Endothelial cell of umbilical vein (primary cell): ENCODE measurements around the gene AMH. TPM values are rescaled to one million over a fixed set of nuclear protein-coding genes. Genes with fewer than 3 reads are reported as not detected.

ENCODE experiments used
- BruUV-seq: library from RNA; stranded (reverse); fragments of 400-500 nt; replicated peaks from 2 replicates; lab custom pipeline; 2021; lab: Mats Ljungman, UMichigan
- CTCF ChIA-PET: fragments of 300-600, 350-600 bp; sonication (Branson Sonifier 250); formaldehyde crosslinking; loops from one replicate; lab custom pipeline; 2021; ENCODE audit warnings: antibody characterized with exemption, inconsistent platforms; lab: Charles Lee
- POLR2A ChIA-PET: fragments of 300-600, 350-600 bp; sonication (Branson Sonifier 250); formaldehyde crosslinking; loops from one replicate; lab custom pipeline; 2021; ENCODE audit warnings: antibody characterized with exemption, inconsistent platforms; lab: Charles Lee
- DNase-seq: peaks from one replicate; pipeline ENCODE4 v3.0.0-alpha.2; 2011; ENCODE audit warnings: low read depth, low spot score
- FAIRE-seq: peaks from 2 replicates; lab custom pipeline; 2011; peaks lifted over from hg19 to GRCh38; lab: Jason Lieb, UNC
- H2AFZ ChIP-seq: 2 replicates; pipeline ENCODE4 v1.6.0; 2012; ENCODE audit warnings: low read depth, low read length, control low read depth, inconsistent platforms
- H3K27ac ChIP-seq: 2 replicates; pipeline ENCODE4 v1.5.1; 2011; ENCODE audit warnings: low read depth, mild to moderate bottlenecking, control low read depth, low read length, moderate library complexity; ENCODE audit not compliant: insufficient read depth
- H3K27me3 ChIP-seq, 2 experiments: 2 replicates each; pipeline versions ENCODE4 v1.6.0 to v1.6.1; 2011; ENCODE audit warnings: low read length in 2 of 2, mixed read lengths in 1 of 2; ENCODE audit not compliant: control insufficient read depth in 2 of 2, insufficient read depth in 2 of 2
- H3K36me3 ChIP-seq, 2 experiments: 2 replicates in 1 of 2; 3 replicates in 1 of 2; pipeline ENCODE4 v1.5.1; 2011; ENCODE audit warnings: low read length in 2 of 2, mild to moderate bottlenecking in 1 of 2, moderate library complexity in 1 of 2; ENCODE audit not compliant: control insufficient read depth in 2 of 2, insufficient read depth in 2 of 2; ENCODE audit errors: extremely low read depth in 1 of 2
- H3K4me1 ChIP-seq: 3 replicates; pipeline ENCODE4 v1.5.1; 2011; ENCODE audit warnings: mild to moderate bottlenecking, low read length; ENCODE audit not compliant: control insufficient read depth, insufficient read depth; ENCODE audit errors: extremely low read depth
- H3K4me2 ChIP-seq: 2 replicates; pipeline ENCODE4 v1.6.1; 2011; ENCODE audit warnings: low read length, control low read depth, mixed read lengths; ENCODE audit not compliant: insufficient read depth
- H3K4me3 ChIP-seq, 3 experiments: fragments of 200-600 bp in 1 of 3; sonication (generic), shearing (Covaris generic) in 1 of 3; replicated peaks in 1 of 3; 2 replicates each; pipeline ENCODE4 v1.5.1; 2011 to 2016; ENCODE audit warnings: control low read depth in 3 of 3, low read length in 3 of 3, mild to moderate bottlenecking in 2 of 3, inconsistent platforms in 1 of 3, low read depth in 1 of 3, moderate library complexity in 1 of 3; ENCODE audit not compliant: insufficient read depth in 1 of 3
- H3K79me2 ChIP-seq: 2 replicates; pipeline ENCODE4 v1.6.0; 2012; ENCODE audit warnings: low read length, inconsistent platforms; ENCODE audit not compliant: control insufficient read depth, insufficient read depth
- H3K9ac ChIP-seq: replicated peaks from 2 replicates; pipeline ENCODE3; 2011; ENCODE audit warnings: low read length, control low read depth; ENCODE audit not compliant: insufficient read depth; ENCODE audit errors: extremely low read depth
- H3K9me1 ChIP-seq: replicated peaks from 3 replicates; pipeline ENCODE4 v1.6.0; 2011; ENCODE audit warnings: mild to moderate bottlenecking, low read length; ENCODE audit not compliant: control insufficient read depth, insufficient read depth; ENCODE audit errors: extremely low read depth
- H3K9me3 ChIP-seq: replicated peaks from 2 replicates; pipeline ENCODE4 v1.5.1; 2012; ENCODE audit warnings: low read length, inconsistent platforms; ENCODE audit not compliant: control insufficient read depth, insufficient read depth
- H4K20me1 ChIP-seq: replicated peaks from 2 replicates; pipeline ENCODE3; 2011; ENCODE audit warnings: mild to moderate bottlenecking, low read length; ENCODE audit not compliant: control insufficient read depth, insufficient read depth; ENCODE audit errors: extremely low read depth
- FOS ChIP-seq: IDR thresholded peaks from 2 replicates; pipeline ENCODE4 v1.6.1; 2011; ENCODE audit warnings: mild to moderate bottlenecking, low read length, moderate library complexity, borderline replicate concordance; ENCODE audit not compliant: insufficient read depth
- GATA2 ChIP-seq: IDR thresholded peaks from 2 replicates; pipeline ENCODE4 v1.7.0; 2011; ENCODE audit warnings: low read depth, mild to moderate bottlenecking, moderate library complexity, mixed read lengths, low read length; ENCODE audit not compliant: insufficient read length, insufficient read depth
- MAX ChIP-seq: IDR thresholded peaks from 2 replicates; pipeline ENCODE4 v1.6.1; 2011; ENCODE audit not compliant: insufficient read depth, insufficient read length
- MYC ChIP-seq: IDR thresholded peaks from one replicate; pipeline ENCODE4 v1.6.1; 2011; ENCODE audit warnings: mild to moderate bottlenecking, low read depth, low read length
- POLR2A ChIP-seq: IDR thresholded peaks from 2 replicates; pipeline ENCODE4 v1.6.1; 2012; ENCODE audit warnings: low read depth, mild to moderate bottlenecking, control low read depth, low read length
- POLR2AphosphoS5 ChIP-seq: IDR thresholded peaks from 2 replicates; pipeline ENCODE4 v1.6.1; 2012; ENCODE audit warnings: low read depth, mild to moderate bottlenecking, control low read depth, low read length, moderate library complexity; ENCODE audit not compliant: insufficient read depth
- dilution Hi-C: fragments of 300-500 bp; cut with MboI; formaldehyde crosslinking; loops from one replicate; pipeline ENCODE4 v1.15.0; 2019; ENCODE audit warnings: low sequenced_read_pairs; ENCODE audit not compliant: extremely low pct_ligation_motif_present
- intact Hi-C: fragments of 100-400 bp; cut with micrococcal nuclease; formaldehyde crosslinking; loops from one replicate; pipeline ENCODE4 v1.10.0; 2022
- polyA plus RNA-seq, 4 experiments: library from polyadenylated mRNA; depleted of rRNA in 3 of 4; stranded (reverse) in 3 of 4; unstranded in 1 of 4; fragments of >200 nt; gene quantifications; 2 replicates each; pipeline versions ENCODE4 v1.2.1 to v1.2.3, GENCODE V29; 2011 to 2012; ENCODE audit warnings: missing spikeins in 1 of 4
- total RNA-seq: library from RNA; stranded (reverse); gene quantifications from 2 replicates; pipeline ENCODE4 v1.2.3, GENCODE V29; 2021
- TF ChIP-seq, protein P1 (sequence below), 2 donors: IDR thresholded peaks; 1 replicate in 1 of 2; 2 replicates in 1 of 2; pipeline ENCODE4 v1.5.1; 2011; ENCODE audit warnings: low read length in 2 of 2, mild to moderate bottlenecking in 2 of 2, moderate library complexity in 2 of 2, control low read depth in 1 of 2, inconsistent platforms in 1 of 2, low read depth in 1 of 2; ENCODE audit not compliant: insufficient read depth in 1 of 2; ENCODE audit errors: extremely low read depth in 1 of 2

Gene AMH
- total and polyA plus RNA-seq, 2 donors (not counting 3 experiments of a cell fraction or from before 2014, with no cell fraction given) = 3.3 to 9.6 TPM

- Histone ChIP-seq H3K4me2 (no peak overlapping the region), H4K20me1 (no peaks in the 10 kb centered on the region), H3K79me2 (peaks cover 40% of the 10 kb centered on the region), H3K36me3 (peaks cover 2 to 18% of the 10 kb centered on the region in 2 experiments), H3K9me1 (no peaks in the 10 kb centered on the region), H3K9me3 (no peaks in the 10 kb centered on the region), H3K4me1 (peaks cover 27% of the 10 kb centered on the region), H3K9ac (no peak overlapping the region), H3K4me3 (no peak overlapping the region), H3K27me3 (no peaks in the 10 kb centered on the region), H3K27ac (no peak overlapping the region), H2AFZ (no peak overlapping the region)
- intact Hi-C loops (loop anchor here (1.0 to 5.0 kb wide), 3 partner anchors 41 to 337 kb away; no protein-coding TSS in a partner anchor), dilution Hi-C loops (no loop called here)
- FAIRE-seq (peak; percentile 86), DNase-seq (peak; percentile 60)
- CTCF ChIA-PET = interaction anchor here (0.6 to 3.2 kb wide), 13 partner anchors 13 to 327 kb away, joined by 3 to 13 read pairs (median 3); partner anchors contain the start of gene PLEKHJ1
- no TSS peak for BruUV-seq
- POLR2A ChIA-PET = no interaction called here
- TF ChIP-seq POLR2A = no peak
- no peak for TF ChIP-seq POLR2AphosphoS5
- TF ChIP-seq GATA2 = no peak
- no peak for TF ChIP-seq MAX
- no peak for TF ChIP-seq FOS
- no peak for TF ChIP-seq MYC
- TF ChIP-seq, protein P1, sequence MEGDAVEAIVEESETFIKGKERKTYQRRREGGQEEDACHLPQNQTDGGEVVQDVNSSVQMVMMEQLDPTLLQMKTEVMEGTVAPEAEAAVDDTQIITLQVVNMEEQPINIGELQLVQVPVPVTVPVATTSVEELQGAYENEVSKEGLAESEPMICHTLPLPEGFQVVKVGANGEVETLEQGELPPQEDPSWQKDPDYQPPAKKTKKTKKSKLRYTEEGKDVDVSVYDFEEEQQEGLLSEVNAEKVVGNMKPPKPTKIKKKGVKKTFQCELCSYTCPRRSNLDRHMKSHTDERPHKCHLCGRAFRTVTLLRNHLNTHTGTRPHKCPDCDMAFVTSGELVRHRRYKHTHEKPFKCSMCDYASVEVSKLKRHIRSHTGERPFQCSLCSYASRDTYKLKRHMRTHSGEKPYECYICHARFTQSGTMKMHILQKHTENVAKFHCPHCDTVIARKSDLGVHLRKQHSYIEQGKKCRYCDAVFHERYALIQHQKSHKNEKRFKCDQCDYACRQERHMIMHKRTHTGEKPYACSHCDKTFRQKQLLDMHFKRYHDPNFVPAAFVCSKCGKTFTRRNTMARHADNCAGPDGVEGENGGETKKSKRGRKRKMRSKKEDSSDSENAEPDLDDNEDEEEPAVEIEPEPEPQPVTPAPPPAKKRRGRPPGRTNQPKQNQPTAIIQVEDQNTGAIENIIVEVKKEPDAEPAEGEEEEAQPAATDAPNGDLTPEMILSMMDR (IDR thresholded peaks at IDR 0.05; ENCODE audit: extremely low read depth in 1 of 2, insufficient read depth in 1 of 2, low read depth in 1 of 2, low read length in 2 of 2) = peak; percentile 43 to 56
Observed at GRCh38 chr19:2274931-2275535, 25.9 kb downstream of the AMH start.
